Measurements from ENCODE around the gene ZNF500. TPM values are rescaled to one million over a fixed set of nuclear protein-coding genes. Genes with fewer than 3 reads are reported as not detected.

Gene ZNF500
- total RNA-seq, 4 donors from 2014 or later, result 11.0 to 31.2 (median 20.2) TPM

DNA sequence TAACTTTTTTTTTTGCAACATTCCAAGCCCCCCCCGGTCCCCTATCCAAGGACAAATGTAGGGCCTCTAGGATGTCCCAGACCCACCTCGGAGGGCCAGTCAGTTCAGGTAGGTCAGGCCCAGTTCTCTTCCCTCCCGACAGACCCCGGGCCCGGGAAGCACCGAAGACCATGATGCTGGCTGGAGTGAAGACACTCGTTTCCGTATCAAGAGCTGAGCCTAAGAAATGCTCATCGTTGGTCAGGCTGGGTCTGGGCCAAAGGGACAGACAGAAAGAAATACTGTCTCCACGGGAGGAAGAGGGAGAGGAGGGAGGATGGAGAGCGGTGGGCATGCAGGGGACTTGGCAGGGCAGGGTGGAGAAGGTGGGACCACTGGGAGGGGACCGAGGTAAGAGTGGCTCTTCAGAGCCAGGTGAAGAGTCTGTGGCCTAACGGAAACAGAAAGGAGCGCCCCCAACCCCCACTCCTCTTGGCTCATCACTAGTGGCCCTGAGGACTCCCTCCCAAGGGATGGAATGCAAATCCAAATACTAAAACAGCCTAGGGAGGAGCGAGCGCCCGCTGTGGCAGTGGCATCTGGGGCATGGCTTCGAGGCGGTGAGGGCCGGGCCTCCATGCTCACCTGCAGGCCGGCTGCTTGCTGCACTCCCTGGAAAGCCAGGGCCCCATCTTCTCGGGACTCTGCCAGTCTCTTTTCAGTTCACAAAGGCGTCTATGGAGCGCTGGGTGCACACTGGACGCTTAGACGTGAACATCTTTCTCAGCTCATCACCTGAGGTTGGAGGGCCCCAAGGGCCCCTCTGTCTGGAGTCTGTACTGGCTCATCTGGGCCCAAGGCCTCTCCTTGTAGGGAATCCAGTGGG lies 37.2 kb upstream of the ZNF500 start:
- Histone ChIP-seq H3K36me3 (no peaks in the 10 kb centered on the region), H3K4me1 (peaks cover 0 to 11% of the 10 kb centered on the region in 2 donors), H3K4me3 (no peak overlapping the region), H3K9me3 (no peaks in the 10 kb centered on the region), H3K27me3 (no peaks in the 10 kb centered on the region), H3K27ac (no peak overlapping the region)
- TF ChIP-seq POLR2A (IDR thresholded peaks at IDR 0.05), result no peak
- TF ChIP-seq, protein P1, sequence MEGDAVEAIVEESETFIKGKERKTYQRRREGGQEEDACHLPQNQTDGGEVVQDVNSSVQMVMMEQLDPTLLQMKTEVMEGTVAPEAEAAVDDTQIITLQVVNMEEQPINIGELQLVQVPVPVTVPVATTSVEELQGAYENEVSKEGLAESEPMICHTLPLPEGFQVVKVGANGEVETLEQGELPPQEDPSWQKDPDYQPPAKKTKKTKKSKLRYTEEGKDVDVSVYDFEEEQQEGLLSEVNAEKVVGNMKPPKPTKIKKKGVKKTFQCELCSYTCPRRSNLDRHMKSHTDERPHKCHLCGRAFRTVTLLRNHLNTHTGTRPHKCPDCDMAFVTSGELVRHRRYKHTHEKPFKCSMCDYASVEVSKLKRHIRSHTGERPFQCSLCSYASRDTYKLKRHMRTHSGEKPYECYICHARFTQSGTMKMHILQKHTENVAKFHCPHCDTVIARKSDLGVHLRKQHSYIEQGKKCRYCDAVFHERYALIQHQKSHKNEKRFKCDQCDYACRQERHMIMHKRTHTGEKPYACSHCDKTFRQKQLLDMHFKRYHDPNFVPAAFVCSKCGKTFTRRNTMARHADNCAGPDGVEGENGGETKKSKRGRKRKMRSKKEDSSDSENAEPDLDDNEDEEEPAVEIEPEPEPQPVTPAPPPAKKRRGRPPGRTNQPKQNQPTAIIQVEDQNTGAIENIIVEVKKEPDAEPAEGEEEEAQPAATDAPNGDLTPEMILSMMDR (IDR thresholded peaks at IDR 0.05), result no peak
- no peak for DNase-seq
- intact Hi-C loops (cut with DNase I; ENCODE audit: low total_unique reads), result loop anchor here (5.0 kb wide), 1 partner anchor 37 kb away; the partner anchor contains the start of gene ZNF500

DNA sequence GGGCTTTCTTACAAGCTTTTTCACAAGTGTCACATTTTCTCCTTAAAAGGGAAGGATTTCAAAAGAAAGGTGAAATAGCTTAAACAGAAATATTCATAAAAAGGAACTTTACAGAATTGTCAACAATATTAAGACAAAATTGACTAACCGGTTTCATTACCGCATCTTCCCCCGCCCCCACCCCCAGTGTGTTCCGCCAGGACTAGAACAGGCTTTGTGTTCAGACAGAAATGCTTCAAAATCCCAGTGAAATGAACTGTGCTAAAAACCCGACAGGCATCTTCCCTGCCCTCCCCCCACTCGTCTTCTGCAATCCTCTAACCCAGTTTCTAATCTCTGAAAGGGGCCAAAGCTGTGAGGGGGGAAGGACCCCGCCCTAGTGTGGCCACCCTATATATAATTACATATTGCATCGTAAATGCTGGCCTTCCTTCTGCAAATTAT lies 36.5 kb upstream of the ZNF500 start:
- peaks cover 0 to 11% of the 10 kb centered on the region in 2 donors for H3K4me1 ChIP-seq
- no peaks in the 10 kb centered on the region for H3K36me3 ChIP-seq
- peak overlapping the region in 1 of 2 donors; percentile 83 for H3K4me3 ChIP-seq
- no peak for DNase-seq
- peak overlapping the region in 1 of 2 donors; percentile 70 for H3K27ac ChIP-seq
- H3K27me3 ChIP-seq, result no peaks in the 10 kb centered on the region
- intact Hi-C loops (cut with DNase I; ENCODE audit: low total_unique reads), result loop anchor here (5.0 kb wide), 1 partner anchor 36 kb away; the partner anchor contains the start of gene ZNF500
- H3K9me3 ChIP-seq, result no peaks in the 10 kb centered on the region
- TF ChIP-seq, protein P1 (IDR thresholded peaks at IDR 0.05), result no peak
- no peak for TF ChIP-seq POLR2A (IDR thresholded peaks at IDR 0.05)

DNA sequence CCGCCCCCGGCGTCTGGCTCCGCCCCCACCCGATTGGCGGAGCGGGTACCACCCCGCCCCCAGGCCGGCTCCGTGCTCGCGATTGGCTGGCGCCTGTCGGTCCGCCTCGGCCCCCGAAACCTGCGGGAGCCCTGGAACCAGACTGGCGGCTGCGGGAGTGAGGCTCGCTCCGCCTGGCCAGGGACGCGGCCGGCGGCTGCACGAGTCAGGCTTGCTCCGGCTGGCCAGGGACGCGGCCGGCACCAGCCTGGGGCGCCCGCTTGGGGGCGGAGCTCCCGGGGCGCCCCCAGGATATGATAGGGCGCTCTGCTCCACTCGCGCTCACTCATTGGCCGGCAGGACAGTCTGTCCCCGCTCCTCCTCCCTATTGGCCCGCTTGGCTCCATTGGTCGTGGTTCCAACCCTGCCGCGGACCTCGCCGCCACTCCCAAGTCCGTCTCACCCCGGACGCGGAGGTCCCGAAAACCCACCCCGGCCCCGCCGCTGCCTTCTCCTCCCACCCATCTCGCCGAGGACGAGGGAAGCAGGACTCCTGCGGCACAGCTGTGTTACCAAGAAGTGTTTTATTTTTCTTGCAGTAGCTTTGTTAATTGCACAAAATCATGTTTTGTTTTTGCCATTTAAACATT lies 35.8 kb upstream of the ZNF500 start:
- peak overlapping the region; percentile 70 to 85 for H3K27ac ChIP-seq
- H3K27me3 ChIP-seq, result no peaks in the 10 kb centered on the region
- TF ChIP-seq POLR2A (IDR thresholded peaks at IDR 0.05), result peak; percentile 12 to 41
- TF ChIP-seq, protein P1 (IDR thresholded peaks at IDR 0.05), result peak; percentile 7 to 66 (median 24)
- H3K4me1 ChIP-seq, result peaks cover 0 to 11% of the 10 kb centered on the region in 2 donors
- peak; percentile 91 for DNase-seq
- intact Hi-C loops (cut with DNase I; ENCODE audit: low total_unique reads), result loop anchor here (5.0 kb wide), 1 partner anchor 35 kb away; the partner anchor contains the start of gene ZNF500
- H3K36me3 ChIP-seq, result no peaks in the 10 kb centered on the region
- peak overlapping the region; percentile 51 to 83 for H3K4me3 ChIP-seq
- no peaks in the 10 kb centered on the region for H3K9me3 ChIP-seq

DNA sequence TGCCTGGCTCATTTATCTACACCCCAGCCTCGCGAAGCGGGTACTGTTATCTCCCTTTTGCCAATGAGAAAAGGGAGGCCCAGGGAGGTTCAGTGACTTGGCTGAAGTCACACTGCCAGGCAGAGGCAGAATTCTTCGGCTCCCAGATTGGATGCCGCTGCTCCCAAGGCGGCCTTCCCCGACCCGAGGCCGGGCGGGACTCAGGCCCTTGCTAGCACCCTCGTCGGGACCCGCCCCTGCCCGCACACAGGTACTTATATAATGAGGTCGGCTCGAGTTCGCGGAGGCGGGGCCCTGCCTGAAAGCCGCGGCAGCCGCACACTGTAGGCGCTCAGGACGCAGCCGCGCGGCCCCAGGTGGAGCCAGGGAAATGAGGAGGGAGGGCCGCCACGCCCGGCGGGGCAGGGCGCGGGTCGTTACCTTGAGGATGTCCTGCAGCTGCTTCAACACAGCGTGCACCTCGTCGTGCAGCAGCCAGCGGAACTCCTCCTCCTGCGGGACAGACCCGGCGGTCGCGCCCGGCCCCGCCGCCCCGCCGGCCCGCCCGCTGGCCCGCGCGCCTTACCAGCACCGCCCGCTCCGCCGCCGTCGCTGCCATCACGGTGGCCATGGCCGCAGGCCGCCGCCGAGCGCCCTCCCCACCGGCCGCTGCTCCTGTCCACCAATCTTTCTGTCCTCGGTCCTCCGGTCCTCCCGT lies 35.1 kb upstream of the ZNF500 start, which contains the start of gene ROGDI:
TSS of gene ROGDI (minus strand) at position 672 of the 697 bp plus-strand sequence. CDS start at position 610, 62 bp downstream.
- intact Hi-C loops (cut with DNase I; ENCODE audit: low total_unique reads), result loop anchor here (5.0 kb wide), 1 partner anchor 35 kb away; the partner anchor contains the start of gene ZNF500
- TF ChIP-seq, protein P1 (IDR thresholded peaks at IDR 0.05), result no peak
- no peak for TF ChIP-seq POLR2A (IDR thresholded peaks at IDR 0.05)
- Histone ChIP-seq H3K27ac (peak within 1 kb of the TSS; percentile 70 to 85), H3K4me3 (peak within 1 kb of the TSS; percentile 51 to 83), H3K27me3 (no peaks in the 10 kb centered on the region), H3K4me1 (peaks cover 0 to 11% of the 10 kb centered on the region in 2 donors), H3K36me3 (no peaks in the 10 kb centered on the region), H3K9me3 (no peaks in the 10 kb centered on the region)
- DNase-seq, result peak; percentile 57 to 63

Data from uterus (tissue), 4 donors.